ENCODE results near the gene TMEM214. TPM values are rescaled to one million over a fixed set of nuclear protein-coding genes. Genes with fewer than 3 reads are reported as not detected.

The TMEM214 gene, protein sequence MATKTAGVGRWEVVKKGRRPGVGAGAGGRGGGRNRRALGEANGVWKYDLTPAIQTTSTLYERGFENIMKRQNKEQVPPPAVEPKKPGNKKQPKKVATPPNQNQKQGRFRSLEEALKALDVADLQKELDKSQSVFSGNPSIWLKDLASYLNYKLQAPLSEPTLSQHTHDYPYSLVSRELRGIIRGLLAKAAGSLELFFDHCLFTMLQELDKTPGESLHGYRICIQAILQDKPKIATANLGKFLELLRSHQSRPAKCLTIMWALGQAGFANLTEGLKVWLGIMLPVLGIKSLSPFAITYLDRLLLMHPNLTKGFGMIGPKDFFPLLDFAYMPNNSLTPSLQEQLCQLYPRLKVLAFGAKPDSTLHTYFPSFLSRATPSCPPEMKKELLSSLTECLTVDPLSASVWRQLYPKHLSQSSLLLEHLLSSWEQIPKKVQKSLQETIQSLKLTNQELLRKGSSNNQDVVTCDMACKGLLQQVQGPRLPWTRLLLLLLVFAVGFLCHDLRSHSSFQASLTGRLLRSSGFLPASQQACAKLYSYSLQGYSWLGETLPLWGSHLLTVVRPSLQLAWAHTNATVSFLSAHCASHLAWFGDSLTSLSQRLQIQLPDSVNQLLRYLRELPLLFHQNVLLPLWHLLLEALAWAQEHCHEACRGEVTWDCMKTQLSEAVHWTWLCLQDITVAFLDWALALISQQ
- total RNA-seq (ENCODE audit: low replicate concordance): 10.3 and 71.6 TPM in 2 replicates

DNA sequence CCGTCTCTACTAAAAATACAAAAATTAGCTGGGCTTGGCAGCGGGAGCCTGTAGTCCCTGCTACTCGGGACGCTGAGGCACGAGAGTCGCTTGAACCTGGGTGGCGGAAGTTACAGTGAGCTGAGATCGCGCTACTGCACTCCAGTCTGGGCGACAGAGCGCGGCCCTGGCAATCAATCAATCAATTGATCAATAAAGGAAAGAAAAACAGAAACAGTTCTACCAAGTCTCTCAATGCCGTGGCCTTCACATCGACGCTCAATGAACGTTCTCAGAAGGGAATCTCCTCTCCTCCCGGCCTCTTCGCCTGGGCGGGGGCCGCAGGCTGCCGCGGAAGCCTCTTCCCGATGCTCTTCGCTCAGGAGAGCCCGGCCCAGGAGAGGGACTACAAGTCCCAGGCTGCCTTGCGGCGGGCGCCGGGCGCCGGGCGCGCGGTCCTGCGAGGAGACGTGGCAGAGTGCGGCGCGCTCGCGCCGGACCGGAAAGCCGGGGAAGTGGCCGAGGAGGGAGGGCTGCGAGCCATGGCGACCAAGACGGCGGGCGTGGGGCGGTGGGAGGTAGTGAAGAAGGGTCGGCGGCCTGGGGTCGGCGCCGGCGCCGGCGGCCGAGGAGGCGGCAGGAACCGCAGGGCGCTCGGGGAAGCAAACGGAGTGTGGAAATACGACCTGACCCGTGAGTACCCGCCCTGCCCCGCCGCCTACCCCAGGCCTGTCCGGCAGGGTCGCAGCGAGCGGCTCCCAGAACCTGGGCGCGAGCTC, at the start of gene TMEM214:
Gene TMEM214, plus strand, starts transcription at position 471 of the 758 bp plus-strand sequence. Its CDS starts 51 bp downstream, at position 522.
- TF ChIP-seq, protein P1, sequence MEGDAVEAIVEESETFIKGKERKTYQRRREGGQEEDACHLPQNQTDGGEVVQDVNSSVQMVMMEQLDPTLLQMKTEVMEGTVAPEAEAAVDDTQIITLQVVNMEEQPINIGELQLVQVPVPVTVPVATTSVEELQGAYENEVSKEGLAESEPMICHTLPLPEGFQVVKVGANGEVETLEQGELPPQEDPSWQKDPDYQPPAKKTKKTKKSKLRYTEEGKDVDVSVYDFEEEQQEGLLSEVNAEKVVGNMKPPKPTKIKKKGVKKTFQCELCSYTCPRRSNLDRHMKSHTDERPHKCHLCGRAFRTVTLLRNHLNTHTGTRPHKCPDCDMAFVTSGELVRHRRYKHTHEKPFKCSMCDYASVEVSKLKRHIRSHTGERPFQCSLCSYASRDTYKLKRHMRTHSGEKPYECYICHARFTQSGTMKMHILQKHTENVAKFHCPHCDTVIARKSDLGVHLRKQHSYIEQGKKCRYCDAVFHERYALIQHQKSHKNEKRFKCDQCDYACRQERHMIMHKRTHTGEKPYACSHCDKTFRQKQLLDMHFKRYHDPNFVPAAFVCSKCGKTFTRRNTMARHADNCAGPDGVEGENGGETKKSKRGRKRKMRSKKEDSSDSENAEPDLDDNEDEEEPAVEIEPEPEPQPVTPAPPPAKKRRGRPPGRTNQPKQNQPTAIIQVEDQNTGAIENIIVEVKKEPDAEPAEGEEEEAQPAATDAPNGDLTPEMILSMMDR (IDR thresholded peaks at IDR 0.05; ENCODE audit: insufficient read depth, low read length): peak; percentile 27
- H3K4me3 ChIP-seq (ENCODE audit: low read depth, low read length): peak within 1 kb of the TSS; percentile 74
- DNase-seq (ENCODE audit: low read depth): peak; percentile 86

DNA sequence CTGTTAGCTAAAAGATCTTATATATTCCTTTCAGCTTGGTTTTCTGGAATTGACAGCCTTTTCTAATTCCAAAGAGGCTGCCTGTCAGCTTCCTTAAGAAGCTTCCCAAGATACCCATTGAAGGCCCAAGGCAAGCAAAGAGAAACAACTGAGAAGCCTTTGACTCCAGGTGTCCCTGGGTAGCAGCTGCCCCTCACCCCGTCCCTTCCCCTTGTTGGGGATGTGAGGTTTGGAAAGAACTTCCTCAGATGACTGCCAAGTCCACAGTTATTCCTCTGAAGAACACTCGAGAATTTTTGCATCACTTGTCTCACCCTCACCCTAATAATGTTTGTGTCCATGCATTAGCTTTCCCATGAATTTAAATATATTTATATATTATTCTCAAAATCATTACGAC, 49.0 kb upstream of the TMEM214 start:
- no peak overlapping the region for H3K4me3 ChIP-seq (ENCODE audit: low read depth, low read length)
- TF ChIP-seq, protein P1 (IDR thresholded peaks at IDR 0.05; ENCODE audit: insufficient read depth, low read length): no peak
- DNase-seq (ENCODE audit: low read depth): no peak

DNA sequence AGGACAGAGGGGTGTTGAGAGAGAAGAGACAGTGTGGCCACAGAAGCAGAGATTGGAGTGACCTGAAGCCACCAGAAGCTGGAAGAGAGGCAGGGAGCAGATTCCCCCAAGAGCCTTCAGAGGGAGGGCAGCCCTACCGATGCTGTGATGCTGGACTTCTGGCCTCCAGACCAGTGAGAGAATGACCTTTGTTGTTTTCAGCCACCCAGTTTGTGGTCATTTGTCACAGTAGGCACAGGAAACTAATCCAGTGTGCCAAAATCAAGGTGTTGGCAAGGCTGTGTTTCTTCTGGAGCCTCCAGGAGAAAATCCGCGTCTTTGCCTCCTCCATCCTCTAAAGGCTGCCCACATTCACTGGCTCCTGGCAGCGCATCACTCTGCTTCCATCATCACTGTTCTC, 47.0 kb upstream of the TMEM214 start:
- TF ChIP-seq, protein P1 (IDR thresholded peaks at IDR 0.05; ENCODE audit: insufficient read depth, low read length): no peak
- no peak for DNase-seq (ENCODE audit: low read depth)
- no peak overlapping the region for H3K4me3 ChIP-seq (ENCODE audit: low read depth, low read length)

DNA sequence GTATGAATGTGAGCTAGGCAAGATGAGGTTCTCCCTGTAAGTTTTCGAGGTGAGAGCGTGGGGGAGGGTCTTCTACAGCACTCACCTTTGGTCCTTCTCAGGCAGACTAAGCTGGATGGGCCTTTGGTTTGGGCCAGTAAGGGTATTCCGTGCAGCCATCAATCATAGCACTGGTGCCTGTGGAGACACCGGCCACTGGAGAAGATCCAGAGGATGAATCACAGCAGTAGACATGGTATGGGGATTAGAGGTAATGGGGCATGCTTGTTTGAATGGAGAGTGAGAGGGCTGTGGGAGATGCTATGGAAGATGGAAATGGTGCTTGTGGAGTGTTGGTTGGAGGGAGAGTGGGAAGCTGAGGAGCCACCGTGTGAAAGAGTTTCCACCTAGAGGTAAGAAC, 46.2 kb upstream of the TMEM214 start:
- TF ChIP-seq, protein P1 (IDR thresholded peaks at IDR 0.05; ENCODE audit: insufficient read depth, low read length): no peak
- no peak overlapping the region for H3K4me3 ChIP-seq (ENCODE audit: low read depth, low read length)
- DNase-seq (ENCODE audit: low read depth): no peak

DNA sequence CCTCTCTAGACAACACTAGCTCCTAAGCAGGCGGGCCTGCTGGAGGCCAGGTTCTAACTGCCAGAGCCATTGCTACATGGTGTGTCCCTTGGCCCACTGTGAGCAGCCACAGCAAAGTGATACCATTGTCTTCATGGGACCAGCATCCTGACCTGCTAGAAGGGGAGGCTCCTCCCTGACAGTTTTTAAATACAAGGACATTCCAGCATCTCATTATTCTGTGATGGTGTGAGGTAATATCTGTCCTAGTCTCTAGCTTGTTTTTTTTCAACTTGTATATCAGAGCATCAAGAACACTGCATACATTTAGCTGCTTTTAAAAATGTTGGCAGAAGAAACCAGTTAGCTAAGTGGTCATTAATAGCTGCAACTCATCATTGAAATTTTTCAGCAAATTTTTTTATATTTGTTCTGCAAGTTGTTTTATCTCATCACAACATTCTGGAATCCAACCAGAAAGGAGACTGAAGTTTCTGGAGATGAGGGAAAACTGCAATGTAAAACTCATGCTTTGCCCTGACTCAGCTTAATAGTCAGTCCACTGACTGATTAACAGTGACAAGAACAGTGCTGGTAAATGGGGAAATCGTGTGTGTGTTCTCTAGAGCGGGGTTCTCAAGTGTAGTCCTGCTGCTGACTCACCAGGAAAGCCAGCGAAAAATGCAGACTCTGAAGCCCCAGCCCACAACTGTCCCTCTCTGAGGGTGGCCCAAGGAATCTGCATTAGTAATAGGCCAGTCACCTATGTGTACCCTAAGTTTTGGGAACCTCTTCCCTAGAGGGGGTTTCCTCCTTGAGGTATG, 44.5 kb upstream of the TMEM214 start:
- peak; percentile 82 for DNase-seq (ENCODE audit: low read depth)
- no peak overlapping the region for H3K4me3 ChIP-seq (ENCODE audit: low read depth, low read length)
- TF ChIP-seq, protein P1 (IDR thresholded peaks at IDR 0.05; ENCODE audit: insufficient read depth, low read length): no peak

DNA sequence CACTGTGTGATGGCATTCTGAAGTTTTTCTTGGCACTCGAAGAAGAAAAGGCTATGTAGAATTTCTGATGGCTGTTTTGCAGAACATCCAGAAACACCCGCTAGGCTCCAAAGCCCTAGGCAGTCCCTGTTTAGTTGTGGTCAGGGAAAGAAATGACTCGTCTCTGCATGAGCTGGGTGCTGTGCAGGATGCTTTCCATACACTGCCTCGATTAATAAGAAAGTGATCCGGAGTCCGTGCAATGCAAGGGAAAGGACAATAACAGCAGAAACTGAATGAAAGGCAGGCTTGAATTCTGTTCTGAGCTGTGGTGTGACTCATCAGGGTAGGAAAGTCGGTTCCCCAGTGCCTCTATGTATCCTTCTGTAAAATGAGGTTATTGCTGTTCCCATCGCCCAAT, 43.6 kb upstream of the TMEM214 start:
- peak; percentile 56 for DNase-seq (ENCODE audit: low read depth)

More for the DNA sequence above, 43.6 kb upstream of the TMEM214 start:
- TF ChIP-seq, protein P1 (IDR thresholded peaks at IDR 0.05; ENCODE audit: insufficient read depth, low read length): no peak
- H3K4me3 ChIP-seq (ENCODE audit: low read depth, low read length): no peak overlapping the region

Measured in fibroblast of the aortic adventitia (primary cell).